ENCODE results near the gene MTO1. TPM values are rescaled to one million over a fixed set of nuclear protein-coding genes. Genes with fewer than 3 reads are reported as not detected.

MTO1 gene
- total and polyA plus RNA-seq, 2 donors (not counting 1 experiment from before 2014, with no cell fraction given), result 21.5 to 52.4 TPM

- no peak overlapping the region for H3K27ac ChIP-seq (ENCODE audit: insufficient read depth, low read length)
- no peaks in the 10 kb centered on the region for H3K27me3 ChIP-seq (ENCODE audit: control insufficient read depth, insufficient read depth, low read length)
- H3K79me2 ChIP-seq (ENCODE audit: control insufficient read depth, insufficient read depth, low read length), result no peaks in the 10 kb centered on the region
- H3K36me3 ChIP-seq (ENCODE audit: control insufficient read depth, insufficient read depth, low read length), result no peaks in the 10 kb centered on the region
- peak in 1 of 2 donors; percentile 17 for DNase-seq (ENCODE audit: low read depth in 2 of 2)
- TF ChIP-seq CTCF (conservative IDR thresholded peaks at IDR 0.05 in 1 of 2, IDR thresholded peaks at IDR 0.05 in 1 of 2; ENCODE audit: low read depth in 1 of 2, low read length in 2 of 2) (no peak), EZH2 (IDR thresholded peaks at IDR 0.05; ENCODE audit: low read length, missing control alignments) (no peak)
- H3K4me3 ChIP-seq (replicated peaks in 1 of 4; ENCODE audit: control extremely low read depth in 1 of 4, insufficient read depth in 1 of 4, low read depth in 3 of 4, low read length in 4 of 4), result no peak overlapping the region
- H3K4me2 ChIP-seq (ENCODE audit: extremely low read depth, insufficient read depth, low read length), result no peak overlapping the region
- H2AFZ ChIP-seq (ENCODE audit: low read length), result no peak overlapping the region
- no peak overlapping the region for H3K9ac ChIP-seq (ENCODE audit: insufficient read depth, low read length)
- H3K4me1 ChIP-seq (ENCODE audit: control insufficient read depth, extremely low read depth, insufficient read depth, low read length), result no peaks in the 10 kb centered on the region
- H4K20me1 ChIP-seq (ENCODE audit: control insufficient read depth, extremely low read depth, insufficient read depth, low read length), result no peaks in the 10 kb centered on the region
- H3K9me3 ChIP-seq (ENCODE audit: control insufficient read depth, insufficient read depth, low read depth, low read length), result no peaks in the 10 kb centered on the region
Observed at GRCh38 chr6:73532293-73532692, 70.8 kb downstream of the MTO1 start.

GRCh38 chr6:73534628-73535027 is 73.1 kb downstream of the MTO1 start:
- no peak for TF ChIP-seq EZH2 (IDR thresholded peaks at IDR 0.05; ENCODE audit: low read length, missing control alignments)
- TF ChIP-seq CTCF (conservative IDR thresholded peaks at IDR 0.05 in 1 of 2, IDR thresholded peaks at IDR 0.05 in 1 of 2; ENCODE audit: low read depth in 1 of 2, low read length in 2 of 2), result no peak
- H3K79me2 ChIP-seq (ENCODE audit: control insufficient read depth, insufficient read depth, low read length), result no peaks in the 10 kb centered on the region
- H3K27ac ChIP-seq (ENCODE audit: insufficient read depth, low read length), result no peak overlapping the region
- no peaks in the 10 kb centered on the region for H3K36me3 ChIP-seq (ENCODE audit: control insufficient read depth, insufficient read depth, low read length)
- H3K4me3 ChIP-seq (replicated peaks in 1 of 4; ENCODE audit: control extremely low read depth in 1 of 4, insufficient read depth in 1 of 4, low read depth in 3 of 4, low read length in 4 of 4), result no peak overlapping the region
- H3K27me3 ChIP-seq (ENCODE audit: control insufficient read depth, insufficient read depth, low read length), result no peaks in the 10 kb centered on the region
- H3K4me2 ChIP-seq (ENCODE audit: extremely low read depth, insufficient read depth, low read length), result no peak overlapping the region
- no peak for DNase-seq (ENCODE audit: low read depth in 2 of 2)
- no peak overlapping the region for H2AFZ ChIP-seq (ENCODE audit: low read length)
- no peaks in the 10 kb centered on the region for H3K9me3 ChIP-seq (ENCODE audit: control insufficient read depth, insufficient read depth, low read depth, low read length)
- no peak overlapping the region for H3K9ac ChIP-seq (ENCODE audit: insufficient read depth, low read length)
- H3K4me1 ChIP-seq (ENCODE audit: control insufficient read depth, extremely low read depth, insufficient read depth, low read length), result no peaks in the 10 kb centered on the region
- H4K20me1 ChIP-seq (ENCODE audit: control insufficient read depth, extremely low read depth, insufficient read depth, low read length), result no peaks in the 10 kb centered on the region

DNA sequence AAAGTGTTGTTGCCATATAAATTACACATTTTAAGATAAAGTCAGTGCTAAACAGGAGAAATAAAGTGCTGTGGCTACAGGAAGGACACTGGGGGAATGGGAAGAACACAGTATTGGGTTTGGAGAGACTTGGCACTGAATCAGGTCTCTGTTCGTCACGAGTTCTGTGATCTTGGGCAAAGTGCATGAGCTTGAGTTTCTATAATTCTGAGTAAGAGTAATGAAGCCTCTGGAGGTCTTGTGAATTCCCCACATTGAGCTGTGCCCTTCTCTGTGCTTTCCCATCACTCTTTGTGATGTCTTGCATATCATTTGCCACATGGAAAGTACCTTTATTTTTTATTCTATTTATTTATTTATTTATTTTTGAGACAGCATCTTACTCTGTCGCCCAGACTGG is 76.1 kb downstream of the MTO1 start:
- no peaks in the 10 kb centered on the region for H3K79me2 ChIP-seq (ENCODE audit: control insufficient read depth, insufficient read depth, low read length)
- no peak overlapping the region for H3K4me3 ChIP-seq (replicated peaks in 1 of 4; ENCODE audit: control extremely low read depth in 1 of 4, insufficient read depth in 1 of 4, low read depth in 3 of 4, low read length in 4 of 4)
- H3K36me3 ChIP-seq (ENCODE audit: control insufficient read depth, insufficient read depth, low read length), result no peaks in the 10 kb centered on the region
- no peaks in the 10 kb centered on the region for H3K4me1 ChIP-seq (ENCODE audit: control insufficient read depth, extremely low read depth, insufficient read depth, low read length)
- H4K20me1 ChIP-seq (ENCODE audit: control insufficient read depth, extremely low read depth, insufficient read depth, low read length), result no peaks in the 10 kb centered on the region
- H3K27me3 ChIP-seq (ENCODE audit: control insufficient read depth, insufficient read depth, low read length), result no peaks in the 10 kb centered on the region
- H3K4me2 ChIP-seq (ENCODE audit: extremely low read depth, insufficient read depth, low read length), result no peak overlapping the region
- no peak for TF ChIP-seq CTCF (conservative IDR thresholded peaks at IDR 0.05 in 1 of 2, IDR thresholded peaks at IDR 0.05 in 1 of 2; ENCODE audit: low read depth in 1 of 2, low read length in 2 of 2)
- H3K9ac ChIP-seq (ENCODE audit: insufficient read depth, low read length), result no peak overlapping the region
- no peak overlapping the region for H3K27ac ChIP-seq (ENCODE audit: insufficient read depth, low read length)
- no peak for DNase-seq (ENCODE audit: low read depth in 2 of 2)
- H3K9me3 ChIP-seq (ENCODE audit: control insufficient read depth, insufficient read depth, low read depth, low read length), result no peaks in the 10 kb centered on the region
- no peak overlapping the region for H2AFZ ChIP-seq (ENCODE audit: low read length)

Measured in fibroblast of lung (primary cell).